ENCODE measurements around the gene HSF2BP.
"Not testable (repeated sequence)": the region's sequence is repeated elsewhere in the genome, so short reads cannot be mapped to it uniquely, and the experiment has no call there.

HSF2BP gene

DNA sequence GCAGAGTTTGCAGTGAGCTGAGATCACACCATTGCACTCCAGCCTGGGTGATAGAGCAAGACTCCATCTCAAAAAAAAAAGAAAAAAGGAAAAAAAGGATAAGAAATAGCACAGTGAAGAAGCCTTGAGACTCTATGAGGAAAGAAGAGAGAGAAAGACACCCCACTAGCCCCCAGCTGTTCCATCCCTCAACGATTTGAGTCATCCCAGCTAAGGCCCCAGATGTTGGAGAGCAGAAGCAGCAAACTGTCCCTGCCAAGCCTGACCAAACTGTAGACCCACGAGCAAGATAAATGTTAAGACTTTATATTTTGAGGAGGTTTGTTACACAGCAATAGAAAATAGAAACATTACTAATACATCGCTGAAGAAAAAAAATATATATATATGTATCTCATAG lies 42.4 kb downstream of the HSF2BP start:
- DNase-seq: not testable (repeated sequence)

DNA sequence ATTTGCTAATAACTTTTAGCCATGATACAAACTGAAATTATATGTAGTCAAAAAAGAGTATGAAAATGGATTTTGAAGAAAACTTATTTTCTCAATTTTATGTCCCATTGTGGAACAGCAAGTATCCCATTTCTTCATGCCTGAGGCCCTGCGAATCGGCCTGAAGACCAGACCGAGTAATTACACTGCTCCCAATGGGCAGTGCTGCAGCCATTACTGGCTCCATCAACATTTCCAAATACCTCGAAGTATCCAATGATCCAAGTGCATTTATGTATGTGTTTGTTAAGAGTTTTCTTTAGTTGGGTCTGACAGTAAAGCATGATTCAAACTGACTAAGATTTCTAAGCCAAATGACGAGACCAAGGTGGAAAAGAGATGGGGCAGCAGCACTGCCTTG lies 44.4 kb downstream of the HSF2BP start:
- no peak for DNase-seq

DNA sequence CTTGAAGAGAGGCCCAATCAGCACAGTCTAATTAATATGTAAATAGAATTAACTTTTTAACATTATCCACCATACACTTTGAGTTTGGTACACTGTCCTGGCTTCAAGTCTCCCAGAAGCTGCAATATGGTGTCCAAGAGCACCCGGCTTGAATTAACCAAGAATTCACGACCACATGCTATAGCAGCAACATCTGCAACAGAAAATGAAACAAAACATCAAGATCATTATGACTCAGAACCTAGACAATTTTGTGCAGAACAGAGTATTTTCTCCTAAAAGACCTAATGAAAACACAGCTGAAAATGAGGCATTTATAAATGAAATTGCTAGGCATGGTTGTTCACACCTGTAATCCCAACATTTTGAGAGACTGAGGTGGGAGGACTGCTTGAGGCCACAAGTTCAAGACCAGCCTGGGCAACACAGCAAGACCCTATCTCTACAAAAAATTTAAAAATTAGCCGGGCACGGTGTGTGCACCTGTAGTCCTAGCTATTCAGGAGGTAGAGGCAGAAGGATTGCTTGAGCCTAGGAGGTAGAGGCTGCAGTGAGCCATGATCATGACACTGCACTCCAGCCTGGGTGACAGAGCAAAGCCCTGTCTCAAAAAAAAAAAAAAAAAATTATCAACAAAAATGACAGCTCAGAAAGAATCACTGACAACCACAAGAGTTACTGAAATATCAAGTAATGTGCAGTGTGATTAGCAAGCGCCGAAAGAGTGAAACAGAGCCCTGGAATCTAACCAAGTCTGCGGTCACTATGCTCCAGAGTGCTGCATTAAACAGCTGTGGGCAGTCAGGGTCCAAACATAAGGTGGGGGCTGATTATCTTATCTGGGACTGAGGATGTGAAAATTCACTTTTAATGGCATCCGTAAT lies 45.3 kb downstream of the HSF2BP start:
- DNase-seq: no peak

DNA sequence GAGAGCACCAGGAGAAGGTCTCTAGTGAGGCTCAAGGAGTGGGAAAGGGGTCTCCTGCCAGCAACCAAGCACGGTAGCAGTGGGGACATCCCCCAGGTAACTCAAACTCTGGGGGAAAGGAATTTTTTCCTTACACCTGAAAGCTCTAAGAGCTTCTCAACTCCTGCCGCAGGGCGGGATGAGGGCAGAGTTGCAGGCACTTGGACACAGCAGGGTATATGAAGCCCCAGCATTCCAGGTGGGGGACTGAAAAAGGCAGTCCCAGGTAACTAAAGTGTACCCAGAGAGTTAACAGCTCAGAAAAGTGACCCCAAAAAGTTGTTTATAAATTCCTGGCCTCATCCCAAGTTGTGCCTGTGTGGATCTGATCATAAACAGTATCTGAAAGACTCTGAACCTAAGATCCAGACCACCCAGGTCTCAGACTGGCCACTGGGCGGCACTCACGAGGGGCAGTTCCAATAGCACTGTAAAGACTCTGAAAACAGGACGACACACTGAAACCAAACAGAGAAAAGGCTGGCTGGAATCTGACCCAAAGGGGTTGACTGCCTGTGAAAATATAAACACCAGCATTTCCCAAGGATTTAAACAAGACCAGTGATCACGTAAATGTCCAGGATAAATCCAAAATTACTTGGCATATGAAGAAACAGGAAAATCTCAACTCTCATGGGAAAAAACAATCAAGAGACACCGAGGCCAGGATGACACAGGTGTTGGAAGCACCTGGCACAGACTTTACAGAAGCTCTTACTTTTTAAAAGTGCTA lies 47.5 kb downstream of the HSF2BP start:
- DNase-seq: no peak

DNA sequence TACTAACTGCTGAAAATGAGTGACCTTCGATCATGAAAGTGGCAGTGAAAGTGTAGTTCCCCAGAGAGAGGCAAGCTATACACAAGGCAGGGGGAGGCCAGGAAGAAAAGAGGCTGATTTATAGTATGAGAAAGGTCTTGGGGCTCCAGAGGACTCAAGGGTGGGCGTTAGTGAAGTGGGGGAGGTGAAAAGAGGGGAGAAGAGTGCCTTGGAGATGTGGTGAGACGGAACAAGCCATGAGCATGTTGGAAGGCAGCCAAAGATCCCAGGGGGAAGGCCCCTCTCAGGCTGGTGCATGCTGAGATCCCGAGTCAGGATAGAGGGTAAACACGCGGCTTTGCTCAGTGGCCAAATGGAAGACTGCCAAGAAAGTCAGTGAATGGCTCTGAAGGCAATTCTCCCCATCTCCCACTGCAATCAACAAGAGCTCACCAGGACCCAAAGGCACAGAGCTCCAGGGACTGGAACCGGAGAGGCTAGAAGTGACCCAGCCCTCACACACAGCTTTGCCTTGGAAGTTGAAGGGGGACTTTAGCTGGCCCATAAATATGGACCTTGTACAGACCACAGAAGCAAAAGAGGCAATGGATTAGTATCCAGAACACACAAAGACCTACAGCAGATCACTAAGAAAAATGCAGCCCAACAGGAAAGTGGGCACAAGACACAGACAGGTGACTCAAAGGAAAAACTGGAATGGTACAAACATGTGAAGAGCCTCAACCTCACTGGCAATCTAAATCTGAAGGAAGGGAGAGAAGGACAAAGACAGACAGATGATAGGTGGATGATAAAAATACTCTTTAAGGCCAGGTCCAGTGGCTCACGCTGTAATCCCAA lies 49.6 kb downstream of the HSF2BP start:
- DNase-seq: peak; percentile 60

DNA sequence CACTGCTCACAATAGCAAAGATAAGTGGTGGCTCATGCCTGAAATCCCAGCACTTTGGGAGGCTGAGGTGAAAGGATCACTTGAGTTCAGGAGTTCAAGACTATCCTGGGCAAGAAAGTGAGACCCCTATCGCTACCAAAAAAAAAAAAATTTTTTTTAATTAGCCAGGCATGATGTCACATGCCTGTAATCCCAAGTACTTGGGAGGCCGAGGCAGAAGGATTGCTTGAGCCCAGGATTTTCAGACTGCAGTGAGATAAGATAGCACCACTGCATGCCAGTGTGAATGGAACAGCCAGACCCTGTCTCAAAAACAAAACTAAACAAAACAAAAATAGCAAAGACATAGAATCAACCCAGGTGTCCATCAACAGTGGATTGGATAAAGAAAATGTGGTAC lies 50.6 kb downstream of the HSF2BP start:
- DNase-seq: no peak

DNA sequence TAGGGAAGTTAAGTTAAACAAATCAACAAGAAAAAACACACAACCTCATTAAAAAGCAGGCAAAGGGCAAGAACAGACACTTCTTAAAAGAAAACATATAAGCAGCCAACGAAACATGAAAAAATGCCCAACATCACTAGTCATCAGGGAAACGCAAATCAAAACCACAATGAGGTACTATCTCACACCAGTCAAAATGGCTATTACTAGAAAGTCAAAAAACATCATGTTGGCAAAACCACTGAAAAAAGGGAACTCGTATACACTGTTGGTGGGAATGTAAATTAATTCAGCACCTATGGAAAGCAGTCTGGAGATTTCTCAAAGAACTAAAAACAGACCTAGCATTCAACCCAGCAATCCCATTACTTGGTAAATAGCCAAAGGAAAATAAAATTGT lies 51.1 kb downstream of the HSF2BP start:
- no peak for DNase-seq

DNA sequence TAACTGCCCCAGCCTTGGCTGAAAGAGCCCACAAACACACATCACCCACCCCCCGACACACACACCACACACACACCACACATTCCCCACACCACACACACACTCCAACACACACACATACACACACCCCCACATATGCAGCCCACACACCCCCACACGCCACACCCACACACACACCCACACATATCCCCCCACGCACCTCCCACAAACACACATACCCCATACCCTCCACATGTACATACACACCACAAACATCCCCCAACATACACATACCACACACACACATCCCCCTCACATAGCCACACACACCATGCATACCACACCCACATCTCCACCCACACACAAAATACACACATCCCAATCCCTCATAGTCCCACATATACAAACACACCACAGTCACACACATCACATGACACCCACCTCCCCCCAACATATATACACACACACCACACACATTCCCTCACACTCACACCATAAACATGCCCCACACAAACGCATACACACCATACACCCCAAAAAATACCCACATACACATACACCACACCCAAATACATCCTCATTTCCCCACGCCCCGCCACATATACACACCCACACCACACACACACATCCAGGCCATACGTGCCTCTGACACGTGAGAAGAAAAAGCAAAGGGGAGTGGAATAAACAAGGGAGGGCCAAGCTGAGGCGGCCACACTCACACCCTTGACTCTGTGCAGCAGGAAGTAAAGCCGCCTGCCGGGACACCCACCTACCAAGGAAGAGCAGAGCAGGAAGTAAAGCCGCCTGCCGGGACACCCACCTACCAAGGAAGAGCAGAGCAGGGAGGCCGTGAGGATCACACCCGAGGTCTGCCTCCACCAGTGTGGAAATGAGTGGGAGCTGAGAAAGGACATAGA lies 53.7 kb downstream of the HSF2BP start:
- DNase-seq: no peak

DNA sequence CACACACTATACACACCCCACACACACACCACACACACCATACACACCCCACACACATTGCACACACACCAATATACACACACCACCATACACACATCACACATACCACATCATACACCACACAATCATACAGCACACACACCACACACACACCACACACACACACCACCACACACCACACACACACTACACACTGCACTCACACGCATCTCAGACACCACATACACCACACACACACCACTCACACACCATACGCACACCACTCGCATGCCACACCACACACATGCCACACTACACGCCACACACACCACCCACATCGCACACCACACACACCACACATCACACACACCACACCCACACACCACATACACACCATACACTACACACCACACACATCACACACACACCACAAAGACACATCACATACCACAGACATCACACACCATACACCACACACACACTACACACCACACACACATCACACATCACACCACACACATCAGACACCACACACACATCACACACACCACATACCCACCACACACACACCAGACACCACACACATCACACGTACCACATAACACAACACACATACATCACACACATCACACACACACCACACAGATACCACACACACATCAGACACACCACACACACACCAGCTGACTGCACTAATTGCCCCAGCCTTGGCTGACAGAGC lies 54.6 kb downstream of the HSF2BP start:
- no peak for DNase-seq

DNA sequence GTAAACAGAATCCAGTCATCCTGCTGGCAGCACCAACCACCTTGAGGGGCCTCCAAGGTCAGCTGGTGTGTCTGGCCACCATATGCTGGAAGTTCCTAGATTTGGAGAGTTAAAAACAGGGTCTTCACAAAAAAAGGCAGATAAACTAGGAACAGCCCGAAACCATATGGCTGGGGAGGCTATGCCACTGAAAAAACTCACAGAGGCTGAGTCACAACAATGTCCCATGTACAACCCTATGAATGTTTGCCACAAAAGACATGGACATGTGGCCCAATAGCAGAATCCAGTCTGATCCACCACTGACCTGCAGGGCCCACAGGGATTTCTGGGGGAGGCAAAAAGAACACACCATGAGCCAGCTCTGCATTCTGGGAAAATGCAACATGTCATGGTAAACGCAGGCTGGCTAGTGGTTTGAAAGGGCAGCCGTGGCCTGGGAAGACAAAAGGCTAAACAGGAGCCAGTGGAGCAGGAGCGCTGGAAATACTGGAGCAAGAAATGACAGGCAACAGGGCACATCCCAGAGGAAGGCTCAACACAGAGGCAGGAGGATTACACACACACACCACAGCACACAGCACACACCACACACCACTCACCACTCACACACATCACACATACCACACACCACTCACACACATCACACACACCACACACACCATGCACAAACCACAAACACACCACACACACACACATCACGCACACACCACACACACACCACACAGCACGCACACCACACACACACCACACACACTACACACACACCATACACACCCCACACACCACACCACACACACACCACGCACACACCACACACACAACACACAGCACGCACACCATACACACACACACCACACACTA lies 55.4 kb downstream of the HSF2BP start:
- no peak for DNase-seq

DNA sequence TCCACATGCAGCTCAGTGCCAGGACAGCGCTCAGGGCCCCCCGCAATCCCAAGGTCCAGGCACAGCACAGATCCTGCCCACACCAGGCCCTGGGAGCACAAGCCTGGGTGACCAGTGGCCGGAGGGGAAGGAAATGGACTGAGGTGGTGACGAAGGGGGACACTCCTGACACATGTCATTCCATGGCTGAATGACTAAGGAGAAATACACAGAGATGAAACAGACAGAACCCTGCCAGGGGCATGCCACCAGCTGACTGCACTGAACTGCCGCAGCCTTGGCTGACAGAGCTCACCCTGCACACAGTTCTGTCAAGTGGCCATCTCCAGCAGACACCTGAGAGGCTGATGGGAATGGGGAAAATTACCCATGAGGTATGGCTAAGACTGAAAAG lies 56.1 kb downstream of the HSF2BP start:
- DNase-seq: no peak

DNA sequence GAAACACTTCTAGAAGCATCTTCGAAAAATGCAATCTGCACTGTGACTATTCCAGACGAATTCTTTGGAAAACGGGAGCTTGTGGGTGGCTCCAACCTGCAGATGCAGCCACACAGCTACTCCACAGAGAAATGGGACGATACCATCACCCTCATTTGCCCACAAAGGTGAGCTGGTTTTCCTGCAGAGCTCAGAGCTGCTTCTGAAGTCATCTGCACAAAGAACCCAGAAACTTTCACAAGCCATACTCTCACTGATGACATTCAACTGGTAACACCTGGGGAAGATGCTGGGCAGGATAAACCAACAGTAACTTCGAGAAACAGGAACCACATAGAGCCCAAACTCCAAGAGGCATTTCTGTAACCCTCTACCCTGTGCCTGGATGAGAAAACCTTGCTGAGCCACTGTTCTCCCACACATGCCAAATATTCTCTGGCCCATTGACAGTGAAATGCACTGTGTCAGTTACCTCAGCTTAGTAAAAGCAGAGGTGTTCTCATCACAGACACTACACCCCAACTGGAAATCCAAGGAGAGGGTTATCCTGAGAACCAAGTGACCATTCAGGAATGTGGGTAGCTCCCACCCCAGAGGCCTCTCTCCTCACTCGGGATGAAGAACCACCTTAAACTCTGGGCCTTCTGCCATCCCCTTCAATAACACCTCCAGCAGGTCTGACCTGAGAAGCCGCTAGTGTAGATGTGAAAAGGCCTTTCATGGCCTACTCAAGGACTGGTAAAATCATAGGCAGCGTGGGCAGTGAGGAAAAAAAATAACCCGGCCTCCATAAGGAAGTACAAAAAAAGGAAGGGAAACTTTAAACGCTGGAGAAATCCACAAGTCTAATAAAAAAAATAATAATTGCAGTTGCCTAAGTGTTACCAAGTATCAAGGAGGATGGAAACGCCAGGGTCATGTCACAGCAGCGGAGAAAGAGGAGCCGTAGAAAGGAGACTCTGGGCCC lies 56.7 kb downstream of the HSF2BP start:
- DNase-seq: no peak

DNA sequence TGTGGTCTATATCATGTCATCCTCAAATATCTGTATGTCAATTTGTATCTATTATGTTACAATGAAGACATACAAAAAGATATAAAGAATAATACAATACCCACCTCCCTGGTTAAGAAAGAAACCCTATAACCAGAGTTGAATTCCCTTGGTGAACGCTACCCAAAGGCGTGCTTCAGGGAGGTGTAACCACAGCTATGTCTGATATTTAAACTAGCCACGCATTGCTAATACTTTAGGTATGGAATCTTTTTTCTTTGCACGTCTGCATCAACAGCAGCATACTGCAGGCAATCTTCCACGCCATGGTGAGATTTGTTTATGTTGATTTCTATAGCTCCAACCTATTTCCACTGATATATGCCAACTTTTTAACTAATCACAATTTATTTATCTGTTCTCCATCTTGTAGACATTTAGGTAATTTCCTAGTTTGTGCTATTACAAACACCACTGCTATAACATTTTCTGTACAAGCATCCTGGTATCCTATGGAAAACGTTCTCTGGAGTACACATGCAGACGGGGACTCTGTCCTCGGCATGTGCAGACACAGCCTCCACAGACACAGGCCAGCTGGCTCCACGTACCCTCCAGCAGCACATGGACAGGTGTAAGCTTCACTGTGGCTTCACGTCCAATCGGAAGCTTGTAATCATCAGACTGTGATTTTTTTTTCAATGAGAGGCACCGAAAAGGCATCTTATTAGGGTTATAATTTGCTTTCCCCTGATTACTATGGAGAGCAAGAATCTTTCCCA lies 58.5 kb downstream of the HSF2BP start:
- peak; percentile 5 for DNase-seq

DNA sequence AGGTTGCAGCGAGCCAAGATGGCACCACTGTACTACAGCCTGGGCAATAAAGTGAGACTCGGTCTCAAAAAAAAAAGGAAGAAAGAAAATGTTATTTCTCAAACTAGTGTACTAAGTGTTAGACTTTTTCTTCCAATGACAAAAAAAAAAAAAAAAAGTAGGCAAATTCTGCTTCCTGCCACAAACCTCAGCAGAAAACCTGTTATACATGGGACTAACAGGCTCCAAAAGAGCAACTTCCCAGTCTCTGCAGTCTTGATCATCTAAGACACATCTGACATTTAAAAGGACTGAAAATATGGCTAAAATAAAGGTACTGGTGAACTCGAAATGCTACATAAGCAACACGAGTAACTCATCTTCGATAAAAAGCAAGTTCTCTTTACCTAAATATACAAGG lies 59.6 kb downstream of the HSF2BP start:
- DNase-seq: no peak

DNA sequence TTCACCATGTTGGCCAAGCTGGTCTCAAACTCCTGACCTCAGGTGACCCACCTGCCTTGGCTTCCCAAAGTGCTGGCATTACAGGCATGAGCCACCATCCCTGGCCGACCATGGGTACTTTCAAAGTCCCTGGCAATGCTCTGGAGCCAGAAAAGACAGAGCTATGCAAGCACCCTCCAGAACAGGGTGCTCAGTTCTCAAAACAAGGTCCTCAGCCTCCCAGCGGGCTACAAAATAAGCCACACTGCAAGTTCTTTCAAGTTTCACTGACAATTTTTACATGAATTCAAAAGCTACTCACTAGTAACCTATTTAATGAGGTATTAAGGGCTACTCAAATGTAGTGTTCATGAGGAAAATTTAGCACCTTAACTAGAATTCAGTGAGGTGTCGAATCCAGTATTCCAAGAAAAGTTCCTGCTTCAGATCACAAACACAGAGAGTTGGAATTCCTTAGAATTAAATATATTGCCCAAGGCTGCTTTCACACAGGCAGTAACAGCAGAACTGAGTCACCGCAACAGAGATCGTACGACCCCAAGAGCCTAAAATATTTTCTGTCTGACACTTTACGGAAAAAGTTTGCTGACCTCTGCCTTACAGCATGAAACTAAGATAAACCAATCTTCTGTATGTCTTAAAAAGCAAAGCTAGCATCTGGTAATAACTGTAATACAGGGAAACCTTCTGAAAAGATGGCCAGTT lies 60.7 kb downstream of the HSF2BP start:
- DNase-seq: no peak

DNA sequence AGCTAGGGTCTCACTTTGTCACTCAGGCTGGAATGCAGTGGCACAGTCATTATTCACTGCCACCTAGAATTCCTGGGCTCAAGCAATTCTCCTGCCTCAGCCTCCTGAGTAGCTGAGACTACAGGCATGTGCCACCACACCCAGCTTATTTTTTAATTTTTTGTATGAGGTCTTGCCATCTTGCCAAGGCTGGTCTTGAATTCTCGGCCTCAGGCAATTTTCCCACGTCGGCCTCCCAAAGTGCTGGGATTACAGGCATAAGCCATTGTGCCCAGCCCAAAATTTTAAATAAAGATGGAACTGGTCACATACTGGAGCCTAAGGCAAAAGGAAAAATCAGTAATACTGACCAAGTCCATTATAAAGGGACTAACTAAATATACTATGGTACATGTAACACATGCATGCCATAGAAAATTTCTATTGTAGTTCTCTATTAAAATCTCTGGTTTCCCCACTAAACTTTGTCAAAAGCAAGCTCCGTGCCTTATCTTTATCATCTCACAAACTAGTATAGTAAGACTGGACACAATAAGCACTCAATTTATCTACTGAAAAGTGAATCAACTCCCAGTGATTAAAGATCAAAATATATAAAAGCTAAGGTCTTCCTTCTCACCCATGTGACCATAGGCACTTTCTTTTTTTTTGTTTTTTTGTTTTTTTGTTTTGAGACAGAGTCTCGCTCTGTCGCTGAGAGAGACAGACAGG lies 61.6 kb downstream of the HSF2BP start:
- DNase-seq: no peak

DNA sequence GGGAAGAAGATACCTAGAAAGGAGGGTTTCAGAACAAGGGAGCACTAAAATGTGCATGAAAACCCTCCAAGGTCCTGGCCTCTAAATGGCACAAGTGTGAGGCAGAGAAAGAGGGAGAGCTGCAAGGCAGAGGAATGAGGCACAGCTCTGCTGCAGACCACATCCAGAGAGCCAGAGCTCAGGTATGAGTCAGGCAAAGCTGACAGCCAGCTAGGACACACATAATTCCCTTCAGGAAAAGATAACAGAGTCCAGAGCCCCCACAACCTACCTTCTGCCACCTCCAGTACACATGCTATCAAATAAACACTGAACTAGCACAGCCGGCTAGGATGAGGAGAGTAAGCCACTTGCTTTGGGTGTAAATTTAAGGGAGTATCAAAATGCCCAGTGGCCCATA lies 62.2 kb downstream of the HSF2BP start:
- DNase-seq: no peak

Measured in NCI-H1417 treated with DMSO at 0.1 percent for 48 hours (cell line).